Psoas muscle (tissue), 8 donors: ENCODE data around the gene RNU2-1. TPM values are rescaled to one million over a fixed set of nuclear protein-coding genes. Genes with fewer than 3 reads are reported as not detected.
"Not testable (repeated sequence)": the region's sequence is repeated elsewhere in the genome, so short reads cannot be mapped to it uniquely, and the experiment has no call there.

ENCODE experiments used
- ATAC-seq, 4 donors: fragments of 200-7000 bp; cut with Tn5 transposase; one replicate each; pipeline ENCODE4 v1.9.1; 2020; ENCODE audit warnings: moderate library complexity in 3 of 4, mild to moderate bottlenecking in 2 of 4
- DNase-seq, 2 donors: peaks; one replicate each; pipeline ENCODE4 v3.0.0-alpha.2; 2020
- H3K27ac ChIP-seq: fragments of 200-600 bp; one replicate; pipeline ENCODE4 v1.8.0; 2022
- H3K27me3 ChIP-seq, 3 donors: fragments of 200-600 bp in 1 of 3; one replicate each; pipeline versions ENCODE4 v1.6.1 to v1.8.0; 2013 to 2022; ENCODE audit warnings: low read length in 2 of 3, mild to moderate bottlenecking in 2 of 3, moderate library complexity in 1 of 3; ENCODE audit not compliant: insufficient read depth in 3 of 3
- H3K36me3 ChIP-seq, 2 donors: fragments of 200-600 bp in 1 of 2; one replicate each; pipeline versions ENCODE4 v1.6.1 to v1.8.0; 2013 to 2022; ENCODE audit warnings: low read depth in 1 of 2, mild to moderate bottlenecking in 1 of 2, moderate library complexity in 1 of 2; ENCODE audit not compliant: insufficient read depth in 1 of 2
- H3K4me1 ChIP-seq: fragments of 200-600 bp; one replicate; pipeline ENCODE4 v1.8.0; 2022
- H3K4me3 ChIP-seq: fragments of 200-600 bp; one replicate; pipeline ENCODE4 v1.8.0; 2022; ENCODE audit warnings: mild to moderate bottlenecking
- H3K9me3 ChIP-seq: fragments of 200-600 bp; one replicate; pipeline ENCODE4 v1.8.0; 2022
- WGBS, 3 donors: extraction: QIAGEN DNeasy Blood & Tissue Kit; methylation state at CpG; one replicate each; pipeline versions ENCODE4 v1.1.6 to v1.1.7; 2013; 5-methylcytosine and 5-hydroxymethylcytosine counted together
- intact Hi-C, 2 donors: fragments of 100-400 bp; cut with DNase I; formaldehyde crosslinking; loops; one replicate each; pipeline versions ENCODE4 v1.11.0 to v1.14.2; 2022
- long read RNA-seq, 2 donors: library from polyadenylated mRNA; unstranded; transcript quantifications; one replicate each; pipeline ENCODE4 v2.0.0, GENCODE V29; 2021
- polyA plus RNA-seq, 3 donors: library from polyadenylated mRNA; stranded (reverse); fragments of 200-250 nt; gene quantifications; one replicate each; pipeline ENCODE4 v1.2.3, GENCODE V29; 2013
- total RNA-seq, 4 donors: library from RNA; stranded (reverse); fragmentation: NEBNext Ultra II Directional in 2 of 4; extraction: Animal tissue kit (Norgen Biotek cat#: 25700) in 2 of 4; gene quantifications; one replicate each; pipeline versions ENCODE4 v1.2.1 to v1.2.4, GENCODE V29; 2021 to 2023
- donor health status: healthy with polysubstance abuse.
- donor health status: DM: no; HTN: no; CAD: no; lungs with moderate emphysema.
- donor health status: Bipolar disorder and iron deficiency.
- donor health status: healthy.
- donor health status: DM: yes; HTN: yes; CAD: no.
- donor health status: DM: no; HTN: no; CAD: no.
- donor health status: DM: no; HTN: no; CAD: no.
- donor health status: DM: yes; HTN: yes; CAD: no.

Gene RNU2-1
- total RNA-seq (1,000 to 10,000 TPM; 2,334 to 4,375 (median 3,394) TPM), polyA plus RNA-seq (not detected)
- long read RNA-seq, donor 1, result 0 reads
- long read RNA-seq, donor 2, result 0 reads

- H3K27me3 ChIP-seq, H3K9me3 ChIP-seq, H3K36me3 ChIP-seq, DNase-seq, intact Hi-C loops, H3K27ac ChIP-seq, H3K4me1 ChIP-seq, H3K4me3 ChIP-seq, ATAC-seq: not testable (repeated sequence)
- no CpG with 5 or more reads among the region's 31 CpGs for WGBS, 3 donors
These were observed at the start of gene RNU2-1 for GRCh38 chr17:43233877-43234276. Gene RNU2-1, minus strand, starts transcription at chr17:43233977.

DNA sequence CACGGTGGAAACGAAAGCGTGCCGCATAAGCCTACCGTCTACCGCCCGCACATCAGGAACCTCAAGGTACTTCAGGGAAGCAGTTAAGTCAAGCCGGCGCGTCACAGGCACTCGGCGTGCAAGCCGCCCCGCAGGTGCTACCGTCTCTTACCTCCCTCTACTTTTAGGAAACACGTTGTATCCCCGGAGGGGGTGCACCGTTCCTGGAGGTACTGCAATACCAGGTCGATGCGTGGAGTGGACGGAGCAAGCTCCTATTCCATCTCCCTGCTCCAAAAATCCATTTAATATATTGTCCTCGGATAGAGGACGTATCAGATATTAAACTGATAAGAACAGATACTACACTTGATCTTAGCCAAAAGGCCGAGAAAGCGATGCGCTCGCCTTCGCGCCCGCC lies 39.1 kb upstream of the RNU2-1 start:
- peak in 3 of 4 donors; percentile 50 to 62 (median 52) for ATAC-seq
- H3K36me3 ChIP-seq, H3K27me3 ChIP-seq, intact Hi-C loops, H3K27ac ChIP-seq, H3K4me1 ChIP-seq, DNase-seq, H3K4me3 ChIP-seq, H3K9me3 ChIP-seq: not testable (repeated sequence)
- WGBS, 3 donors, result no CpG with 5 or more reads among the region's 30 CpGs

GRCh38 chr17:43272483-43272882 lies 38.7 kb upstream of the RNU2-1 start:
- intact Hi-C loops, DNase-seq, H3K4me1 ChIP-seq, H3K4me3 ChIP-seq, H3K27ac ChIP-seq, H3K27me3 ChIP-seq, ATAC-seq, H3K9me3 ChIP-seq, H3K36me3 ChIP-seq: not testable (repeated sequence)
- 20% methylated on average over 1 of the region's 12 CpGs; no CpG with 5 or more reads in 2 of the 3 donors for WGBS, 3 donors

DNA sequence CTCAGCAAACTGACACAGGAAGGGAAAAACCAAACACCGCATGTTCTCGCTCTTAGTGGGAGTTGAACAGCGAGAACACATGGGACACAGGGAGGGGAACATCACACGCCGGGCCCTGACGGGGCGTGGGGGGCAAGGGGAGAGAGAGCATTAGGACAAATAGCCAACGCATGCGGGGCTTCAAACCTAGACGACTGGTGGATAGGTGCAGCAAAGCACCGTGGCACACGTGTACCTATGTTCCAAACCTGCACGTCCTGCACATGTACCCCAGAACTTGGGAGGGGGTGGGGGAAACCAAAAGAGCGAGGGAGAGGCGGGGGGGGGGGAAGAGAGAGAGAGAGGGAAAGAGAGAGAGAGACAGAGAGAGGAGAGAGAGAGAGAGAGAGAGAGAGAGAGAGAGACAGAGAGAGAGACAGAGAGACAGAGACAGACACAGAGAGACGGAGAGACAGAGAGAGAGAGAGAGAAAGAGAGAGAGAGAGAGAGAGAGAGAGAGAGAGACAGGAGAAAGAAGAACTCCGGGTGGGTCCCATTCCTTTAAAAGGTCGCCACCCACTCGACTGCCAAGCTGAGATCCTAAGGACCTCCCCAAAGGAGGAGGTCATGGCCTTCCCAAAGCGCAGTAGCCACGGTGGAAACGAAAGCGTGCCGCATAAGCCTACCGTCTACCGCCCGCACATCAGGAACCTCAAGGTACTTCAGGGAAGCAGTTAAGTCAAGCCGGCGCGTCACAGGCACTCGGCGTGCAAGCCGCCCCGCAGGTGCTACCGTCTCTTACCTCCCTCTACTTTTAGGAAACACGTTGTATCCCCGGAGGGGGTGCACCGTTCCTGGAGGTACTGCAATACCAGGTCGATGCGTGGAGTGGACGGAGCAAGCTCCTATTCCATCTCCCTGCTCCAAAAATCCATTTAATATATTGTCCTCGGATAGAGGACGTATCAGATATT lies 37.1 kb upstream of the RNU2-1 start:
- DNase-seq, H3K27me3 ChIP-seq, H3K4me3 ChIP-seq, H3K27ac ChIP-seq, H3K36me3 ChIP-seq, H3K9me3 ChIP-seq, H3K4me1 ChIP-seq, intact Hi-C loops: not testable (repeated sequence)
- peak in 3 of 4 donors; percentile 50 to 63 (median 60) for ATAC-seq
- WGBS, 3 donors, result no CpG with 5 or more reads among the region's 43 CpGs

DNA sequence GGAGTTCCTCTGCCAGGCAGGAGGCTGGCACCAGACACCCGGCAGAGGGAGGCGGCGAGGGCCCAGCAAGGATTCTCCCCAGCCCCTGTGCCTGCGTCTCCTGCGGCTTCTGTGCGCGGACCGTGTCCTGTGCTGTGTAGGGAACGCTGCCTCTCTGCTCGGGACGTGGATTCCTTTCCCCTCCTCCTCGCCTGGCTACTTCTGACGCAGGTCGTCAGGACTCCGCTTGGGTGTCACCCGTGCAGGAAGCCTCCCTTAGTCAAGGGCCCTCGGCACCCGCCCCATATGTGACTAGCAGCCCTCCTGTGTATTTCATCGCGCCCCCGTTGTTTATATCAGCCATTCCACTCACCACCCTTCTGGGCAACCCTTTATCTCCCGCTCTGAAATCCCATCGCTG lies 12.7 kb upstream of the RNU2-1 start:
- H3K4me1 ChIP-seq, H3K9me3 ChIP-seq, H3K4me3 ChIP-seq, DNase-seq, intact Hi-C loops, H3K27me3 ChIP-seq, H3K36me3 ChIP-seq: not testable (repeated sequence)
- peak overlapping the region; percentile 46 for H3K27ac ChIP-seq
- peak in 1 of 4 donors; percentile 71 for ATAC-seq
- WGBS, 3 donors, result 2 to 5% (median 3%) methylated on average over 8 to 12 of the region's 23 CpGs

- H3K27me3 ChIP-seq, H3K9me3 ChIP-seq, H3K4me3 ChIP-seq, intact Hi-C loops, H3K36me3 ChIP-seq, H3K4me1 ChIP-seq, H3K27ac ChIP-seq, DNase-seq: not testable (repeated sequence)
- WGBS, 3 donors, result 14% methylated on average over 3 of the region's 34 CpGs; no CpG with 5 or more reads in 2 of the 3 donors
- peak in 3 of 4 donors; percentile 46 to 79 (median 56) for ATAC-seq
These were observed 7.0 kb upstream of the RNU2-1 start for GRCh38 chr17:43240596-43241352.

DNA sequence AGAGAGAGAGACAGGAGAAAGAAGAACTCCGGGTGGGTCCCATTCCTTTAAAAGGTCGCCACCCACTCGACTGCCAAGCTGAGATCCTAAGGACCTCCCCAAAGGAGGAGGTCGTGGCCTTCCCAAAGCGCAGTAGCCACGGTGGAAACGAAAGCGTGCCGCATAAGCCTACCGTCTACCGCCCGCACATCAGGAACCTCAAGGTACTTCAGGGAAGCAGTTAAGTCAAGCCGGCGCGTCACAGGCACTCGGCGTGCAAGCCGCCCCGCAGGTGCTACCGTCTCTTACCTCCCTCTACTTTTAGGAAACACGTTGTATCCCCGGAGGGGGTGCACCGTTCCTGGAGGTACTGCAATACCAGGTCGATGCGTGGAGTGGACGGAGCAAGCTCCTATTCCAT lies 5.8 kb upstream of the RNU2-1 start:
- H3K36me3 ChIP-seq, H3K9me3 ChIP-seq, DNase-seq, H3K4me1 ChIP-seq, H3K4me3 ChIP-seq, intact Hi-C loops, H3K27me3 ChIP-seq, H3K27ac ChIP-seq: not testable (repeated sequence)
- WGBS, 3 donors, result 0% methylated on average over 1 of the region's 26 CpGs; no CpG with 5 or more reads in 2 of the 3 donors
- ATAC-seq, result peak in 3 of 4 donors; percentile 38 to 50 (median 48)

- not testable (repeated sequence) for ATAC-seq
These were observed 514 bp downstream of the RNU2-1 start for GRCh38 chr17:43233263-43233662.

GRCh38 chr17:43232021-43232699 lies 1.6 kb downstream of the RNU2-1 start:
- H3K36me3 ChIP-seq, ATAC-seq, intact Hi-C loops, H3K27me3 ChIP-seq, H3K4me1 ChIP-seq, H3K9me3 ChIP-seq: not testable (repeated sequence)
- H3K4me3 ChIP-seq, result peak overlapping the region; percentile 5
- peak overlapping the region; percentile 39 for H3K27ac ChIP-seq
- DNase-seq, result peak; percentile 51 to 89
- WGBS, 3 donors, result 67 to 95% (median 74%) methylated on average over 5 to 16 of the region's 24 CpGs

More at GRCh38 chr17:43233263-43233662, 514 bp downstream of the RNU2-1 start:
- H3K4me3 ChIP-seq, H3K27me3 ChIP-seq, DNase-seq, H3K27ac ChIP-seq, H3K36me3 ChIP-seq, intact Hi-C loops, H3K4me1 ChIP-seq, H3K9me3 ChIP-seq: not testable (repeated sequence)
- whole genome bisulfite sequencing, 3 donors, result 0% methylated on average over 2 of the region's 15 CpGs; no CpG with 5 or more reads in 2 of the 3 donors

- H3K27me3 ChIP-seq, H3K4me3 ChIP-seq, H3K9me3 ChIP-seq, H3K4me1 ChIP-seq, H3K27ac ChIP-seq, DNase-seq, intact Hi-C loops, H3K36me3 ChIP-seq: not testable (repeated sequence)
- WGBS, 3 donors, result 59 to 81% (median 60%) methylated on average over 15 to 18 of the region's 40 CpGs
- ATAC-seq, result peak in 3 of 4 donors; percentile 58 to 79 (median 65)
These were observed 2.4 kb downstream of the RNU2-1 start for GRCh38 chr17:43231205-43232020.
